GM19025 (cell line): ENCODE measurements around the gene PERCC1.

ENCODE experiments used
- ATAC-seq: cut with Tn5 transposase; IDR thresholded peaks from one replicate; pipeline ENCODE4 v1.9.1; 2021; ENCODE audit warnings: mild to moderate bottlenecking, low read depth, moderate library complexity; ENCODE audit not compliant: unreplicated experiment

The PERCC1 gene

DNA sequence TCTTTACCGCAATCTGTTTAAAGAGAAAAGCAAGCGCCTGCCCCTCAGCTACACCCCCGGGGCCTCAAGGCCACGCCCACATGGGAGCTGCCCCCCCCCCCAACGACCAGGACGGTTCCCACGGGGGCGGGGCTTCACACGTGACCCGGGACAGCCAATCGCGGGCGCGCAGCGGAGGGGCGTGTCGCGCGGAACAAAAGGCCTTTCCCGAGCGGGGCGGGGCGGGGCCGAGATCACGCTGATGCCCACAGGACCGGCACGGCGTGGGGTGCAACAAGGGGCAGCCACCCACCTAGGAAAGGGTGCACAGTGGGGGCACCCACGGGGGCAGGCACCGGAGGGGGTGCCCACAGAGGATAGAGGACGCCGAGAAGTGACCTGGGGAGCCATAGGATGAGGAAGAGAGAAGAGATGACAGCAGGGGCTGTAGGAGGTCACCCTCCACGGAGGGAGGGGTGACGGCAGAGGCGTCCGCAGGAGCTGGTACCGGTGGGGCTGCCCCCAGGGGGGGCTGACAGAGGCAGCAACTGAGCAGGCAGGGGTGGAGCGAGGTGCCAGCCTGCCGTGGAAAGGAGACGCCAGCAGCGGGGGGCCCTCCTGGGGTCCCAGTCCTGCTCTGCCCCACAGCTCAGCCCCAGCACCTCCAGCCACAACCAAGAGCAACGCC lies 22.6 kb upstream of the PERCC1 start:
- ATAC-seq, result peak; percentile 87

- ATAC-seq, result no peak
Measured at GRCh38 chr16:1412847-1413246, 18.0 kb upstream of the PERCC1 start.

- ATAC-seq, result no peak
Measured at GRCh38 chr16:1413684-1414531, 17.0 kb upstream of the PERCC1 start.

- ATAC-seq, result no peak
Measured at GRCh38 chr16:1414532-1415260, 16.2 kb upstream of the PERCC1 start, which contains the start of gene UNKL. TSS of gene UNKL (minus strand) at chr16:1414704. CDS start at chr16:1414691, 13 bp downstream.

DNA sequence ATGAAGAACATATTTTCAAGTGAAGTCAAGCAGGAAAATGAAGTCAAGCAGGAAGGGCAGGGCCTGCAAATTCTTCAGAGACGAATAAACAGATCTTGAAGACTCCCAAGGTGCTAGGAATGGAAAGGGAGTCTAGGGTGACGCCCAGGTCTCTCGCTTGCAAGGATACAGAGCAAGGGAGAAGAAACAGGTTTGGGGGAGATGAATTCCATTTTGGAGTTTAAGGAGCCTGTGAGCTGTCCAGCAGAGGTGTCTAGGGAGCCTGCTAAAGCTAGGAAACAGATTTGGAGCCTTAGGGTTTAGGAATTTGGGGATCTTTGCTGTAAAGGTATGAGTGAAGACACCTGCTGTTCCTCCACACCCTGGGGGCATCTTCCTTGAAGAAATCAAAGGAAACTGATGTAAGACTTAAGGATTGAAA lies 14.3 kb upstream of the PERCC1 start:
- no peak for ATAC-seq

DNA sequence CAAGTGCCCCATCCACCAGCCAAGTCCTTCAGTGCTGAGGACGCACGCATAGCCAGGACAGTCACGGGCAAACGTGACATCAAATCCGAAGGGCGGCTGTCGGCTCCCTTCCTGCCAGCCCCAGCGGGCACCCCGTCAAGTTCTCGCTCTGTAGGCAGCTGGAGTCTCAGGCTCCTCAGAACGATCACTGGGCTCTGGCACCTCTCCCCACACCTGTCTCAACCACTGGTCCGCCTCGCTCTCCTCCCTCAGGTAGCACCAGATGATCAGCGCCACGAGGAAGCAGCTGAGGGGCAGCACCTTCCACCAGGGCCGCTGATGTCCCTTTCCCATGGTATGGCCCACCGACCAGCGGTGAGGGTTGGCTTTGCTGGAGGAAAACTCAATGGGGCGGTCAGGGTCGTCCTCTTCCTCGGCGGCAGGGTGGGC lies 10.8 kb upstream of the PERCC1 start:
- no peak for ATAC-seq

DNA sequence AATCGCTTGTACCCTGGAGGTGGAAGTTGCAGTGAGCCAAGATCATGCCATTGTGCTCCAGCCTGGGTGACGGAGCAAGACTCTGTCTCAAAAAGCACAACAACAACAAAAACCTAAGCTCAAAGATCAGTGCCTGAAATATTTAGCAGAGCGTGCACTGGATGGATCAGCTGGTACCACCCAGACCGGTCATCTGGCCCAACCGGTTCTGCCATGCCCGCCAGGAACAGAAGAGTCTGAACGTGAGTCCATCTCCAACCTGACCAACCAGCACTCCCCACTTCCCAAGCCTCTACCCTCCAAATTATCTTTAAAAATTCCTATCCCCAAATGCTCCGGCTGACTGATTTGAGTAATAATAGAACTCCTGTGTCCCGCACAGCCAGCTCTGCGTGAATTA lies 8.8 kb upstream of the PERCC1 start:
- ATAC-seq, result no peak

GRCh38 chr16:1424028-1424427 lies 6.8 kb upstream of the PERCC1 start:
- ATAC-seq, result no peak

GRCh38 chr16:1425616-1426370 lies 5.1 kb upstream of the PERCC1 start:
- no peak for ATAC-seq

DNA sequence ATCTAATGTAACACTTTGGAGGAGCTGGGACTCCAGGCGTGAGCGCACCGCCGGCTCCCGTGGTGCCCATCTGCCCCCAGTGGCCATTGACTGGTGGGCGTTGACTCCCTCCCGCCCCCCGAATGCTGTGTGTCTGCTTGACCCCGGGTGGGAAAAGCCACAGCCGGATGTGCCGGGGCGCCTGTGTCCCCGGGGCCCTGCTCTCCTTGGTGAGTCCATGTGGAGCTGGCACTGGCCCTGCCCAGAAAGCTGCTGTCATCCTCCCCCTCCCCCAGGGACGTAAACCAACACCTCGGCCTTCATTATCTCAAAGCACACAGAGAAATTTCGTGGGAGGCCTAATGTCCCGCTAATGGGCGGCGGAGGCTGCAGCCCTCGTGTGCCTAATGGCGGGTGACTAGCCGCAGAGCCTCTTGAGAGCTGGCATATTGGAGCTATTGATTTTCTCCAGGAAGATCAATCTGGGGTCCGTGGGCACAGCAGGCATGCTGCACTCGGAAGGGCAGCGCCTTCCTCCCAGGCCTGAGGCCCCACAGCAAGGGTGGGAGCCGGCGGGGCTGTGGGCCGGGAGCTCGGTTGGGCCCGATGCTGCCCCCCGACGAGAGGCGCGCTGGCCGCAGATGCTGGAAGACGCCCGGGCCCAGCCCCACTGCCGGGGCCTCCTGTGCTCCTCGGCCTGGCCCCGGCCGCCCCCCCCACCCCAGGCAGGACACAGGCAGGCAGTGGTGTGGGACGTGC lies 4.0 kb upstream of the PERCC1 start:
- no peak for ATAC-seq

GRCh38 chr16:1427473-1428461 lies 3.1 kb upstream of the PERCC1 start:
- ATAC-seq, result no peak

DNA sequence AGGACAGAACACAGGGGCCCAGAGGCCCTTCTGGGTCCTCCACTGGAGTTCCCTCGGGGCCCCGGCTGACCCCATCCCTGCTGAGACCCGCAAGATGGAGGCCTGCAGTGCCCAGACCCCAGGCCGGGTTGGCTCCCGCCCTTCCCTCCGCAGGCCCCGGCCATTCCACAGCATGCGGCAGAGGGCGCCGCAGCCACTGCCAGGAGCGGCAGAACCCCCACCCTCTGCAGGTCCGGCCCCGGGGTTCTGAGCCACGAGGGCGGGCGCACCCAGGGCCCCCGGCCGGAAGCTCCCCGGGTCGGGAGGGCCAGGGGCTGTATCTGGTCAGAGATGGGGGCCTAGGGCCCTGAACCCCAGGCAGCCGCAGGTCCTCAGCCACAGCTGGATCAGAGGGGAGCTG lies 2.4 kb upstream of the PERCC1 start:
- ATAC-seq, result no peak

- no peak for ATAC-seq
Measured at GRCh38 chr16:1429012-1429411, 1.9 kb upstream of the PERCC1 start.

- ATAC-seq, result no peak
Measured at GRCh38 chr16:1429631-1430030, 1.2 kb upstream of the PERCC1 start.

DNA sequence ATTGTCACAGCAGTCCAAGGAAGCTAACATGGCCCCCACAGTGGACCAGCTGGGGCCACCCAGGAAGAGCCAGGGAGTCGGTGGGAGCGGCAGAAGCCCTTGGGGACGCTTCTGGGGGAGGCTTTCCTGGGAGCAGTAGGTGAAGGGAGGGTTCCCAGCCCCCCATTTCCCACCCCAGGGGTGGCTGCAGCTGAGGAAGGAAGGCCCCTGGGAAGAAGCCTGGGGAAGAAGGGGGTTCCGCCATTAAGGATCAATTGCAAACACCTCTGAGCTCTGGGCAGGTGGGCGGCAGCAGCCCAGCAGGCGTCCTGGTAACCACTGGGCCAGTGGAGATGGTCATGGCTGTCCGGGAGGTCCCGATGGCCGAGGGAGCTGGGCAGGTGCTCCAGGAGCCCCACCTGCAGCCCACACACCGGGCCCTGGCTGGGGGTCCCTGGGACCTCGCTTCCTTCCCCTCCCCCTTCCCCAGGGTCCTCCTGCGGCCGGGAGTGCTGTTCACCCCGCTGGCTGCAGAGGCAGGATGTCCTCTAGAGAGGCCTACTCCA lies 592 bp upstream of the PERCC1 start:
- no peak for ATAC-seq

DNA sequence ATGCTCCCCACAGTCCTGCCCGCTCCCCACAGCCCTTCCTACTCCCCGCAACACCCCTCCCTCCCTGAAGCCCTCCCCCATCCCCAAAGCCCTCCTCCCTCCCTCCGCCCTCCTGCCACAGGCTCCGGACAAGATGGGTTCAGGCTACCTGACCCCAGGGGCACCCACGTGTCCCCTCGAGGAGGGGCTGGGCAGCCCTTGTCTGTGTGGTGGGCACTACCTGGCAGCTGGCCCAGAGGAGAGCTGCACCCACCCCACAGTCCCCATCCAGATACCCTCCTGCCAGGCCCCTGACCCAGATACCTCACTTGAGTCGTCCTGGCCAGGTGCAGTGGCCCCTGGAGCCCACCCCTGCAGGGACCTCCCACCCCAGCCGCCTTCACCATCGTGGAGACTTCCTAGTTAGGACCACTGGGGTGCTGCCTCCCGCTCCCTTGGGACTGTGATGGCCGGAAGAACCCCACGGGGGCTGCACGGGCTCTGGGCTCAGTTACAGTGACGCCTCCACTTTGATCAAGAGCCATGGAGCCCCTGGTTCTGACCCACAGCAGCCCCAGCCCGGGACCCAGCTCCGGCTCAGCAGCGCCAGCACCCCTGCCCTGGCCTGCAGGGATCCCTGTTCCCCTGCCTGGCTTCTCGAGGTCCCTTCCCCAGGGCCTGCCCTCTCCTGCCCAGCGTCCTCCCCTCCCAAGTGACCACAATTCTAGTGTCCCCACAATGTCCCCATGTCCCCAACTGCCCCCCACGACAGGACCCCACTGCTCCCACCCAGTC lies 806 bp downstream of the PERCC1 start:
- ATAC-seq, result no peak

DNA sequence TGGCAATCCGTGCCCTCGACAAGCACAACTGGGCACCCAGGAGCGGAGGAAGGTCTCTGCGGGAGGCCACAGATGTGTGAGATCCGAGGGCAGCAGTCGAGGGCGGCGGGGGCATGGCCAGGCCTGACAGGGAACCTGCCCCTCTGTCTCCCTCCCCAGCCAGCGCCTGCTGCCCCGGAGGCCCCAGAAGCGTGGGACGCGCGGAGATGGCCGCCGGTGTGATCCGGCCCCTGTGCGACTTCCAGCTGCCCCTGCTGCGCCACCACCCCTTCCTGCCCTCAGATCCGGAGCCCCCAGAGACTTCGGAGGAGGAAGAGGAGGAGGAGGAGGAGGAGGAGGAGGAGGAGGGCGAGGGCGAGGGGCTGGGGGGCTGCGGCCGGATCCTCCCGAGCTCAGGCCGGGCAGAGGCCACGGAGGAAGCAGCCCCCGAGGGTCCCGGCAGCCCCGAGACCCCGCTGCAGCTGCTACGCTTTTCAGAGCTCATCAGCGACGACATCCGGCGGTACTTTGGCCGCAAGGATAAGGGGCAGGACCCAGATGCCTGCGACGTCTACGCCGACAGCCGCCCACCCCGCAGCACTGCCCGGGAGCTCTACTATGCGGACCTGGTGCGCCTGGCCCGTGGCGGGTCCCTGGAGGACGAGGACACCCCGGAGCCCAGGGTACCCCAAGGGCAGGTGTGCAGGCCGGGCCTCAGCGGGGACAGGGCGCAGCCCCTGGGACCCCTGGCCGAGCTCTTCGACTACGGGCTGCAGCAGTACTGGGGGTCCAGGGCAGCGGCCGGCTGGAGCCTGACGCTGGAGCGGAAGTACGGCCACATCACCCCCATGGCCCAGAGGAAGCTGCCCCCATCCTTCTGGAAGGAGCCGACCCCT lies 1.7 kb downstream of the PERCC1 start:
- no peak for ATAC-seq
